Limb (tissue), 2 donors: ENCODE data around the gene NLGN2.
"Not testable (repeated sequence)": the region's sequence is repeated elsewhere in the genome, so short reads cannot be mapped to it uniquely, and the experiment has no call there.

Experiments
- DNase-seq, 2 donors: peaks; one replicate each; pipeline ENCODE4 v3.0.0-alpha.2; 2016; ENCODE audit errors: extremely low spot score in 2 of 2

The NLGN2 gene

DNA sequence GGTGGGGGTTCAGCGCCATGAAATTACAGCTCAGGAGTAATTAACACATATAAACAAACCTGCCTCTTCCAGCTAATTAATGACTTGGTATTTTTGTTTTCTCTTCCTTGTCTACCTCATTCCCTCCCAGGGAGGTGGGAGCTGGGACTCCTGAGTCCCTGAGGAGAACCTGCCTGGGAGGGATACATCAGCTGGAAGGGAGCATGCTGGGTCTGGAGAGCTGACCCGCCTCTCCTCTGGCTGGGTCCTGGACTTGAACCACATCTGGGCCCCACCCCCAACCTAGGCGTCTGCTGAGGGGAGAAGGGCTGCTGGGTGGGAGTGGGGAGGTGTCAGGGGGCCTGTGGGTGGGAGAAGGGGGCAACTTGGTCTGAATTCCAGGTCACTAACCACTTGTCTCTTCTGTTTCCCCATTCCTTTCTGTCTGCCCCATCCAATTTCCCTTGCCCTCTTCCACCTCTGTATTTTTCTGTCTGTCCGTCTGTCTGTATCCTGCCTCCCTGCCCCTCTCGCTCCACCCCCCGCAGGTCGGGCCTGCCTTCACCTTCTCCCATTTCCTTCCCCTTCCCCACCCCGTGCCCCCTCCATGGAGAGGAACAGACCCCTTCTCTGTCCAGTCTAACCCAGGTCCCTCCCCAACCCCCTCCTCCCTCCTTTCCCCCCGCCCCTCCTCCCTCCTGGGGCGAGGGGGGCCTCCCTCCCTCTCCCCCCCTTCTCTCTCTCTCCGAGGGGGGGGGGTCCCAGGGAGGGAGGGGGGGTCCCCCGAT, at the start of gene NLGN2:
TSS of gene NLGN2 (plus strand) at position 361 of the 767 bp plus-strand sequence. CDS start 411 bp downstream, outside the sequence.
- DNase-seq: no peak

DNA sequence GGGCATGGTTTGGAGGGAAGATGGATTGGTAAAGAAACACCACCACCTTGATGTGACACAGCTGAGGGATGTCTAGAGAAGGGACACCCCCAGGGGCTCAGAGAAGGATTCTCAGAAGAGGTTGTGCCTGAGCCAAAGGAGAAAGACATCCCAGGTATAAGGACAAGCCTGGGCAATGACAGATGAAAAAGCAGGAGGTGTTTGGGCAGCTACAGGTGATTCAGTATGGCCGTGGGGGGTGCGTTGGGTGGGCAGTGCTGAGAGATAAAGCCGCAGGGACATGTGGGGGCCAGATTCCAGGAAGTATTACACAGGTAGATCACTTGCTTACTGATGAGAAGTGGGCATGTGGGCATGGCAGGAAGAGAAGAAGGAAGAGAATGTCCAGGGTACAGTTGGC, 45.7 kb upstream of the NLGN2 start:
- DNase-seq: no peak

GRCh38 chr17:7363311-7363710, 44.3 kb upstream of the NLGN2 start:
- DNase-seq: no peak

GRCh38 chr17:7365963-7366362, 41.7 kb upstream of the NLGN2 start:
- not testable (repeated sequence) for DNase-seq

- no peak for DNase-seq
Measured at GRCh38 chr17:7367083-7367482, 40.6 kb upstream of the NLGN2 start.

- no peak for DNase-seq
Measured at GRCh38 chr17:7367918-7368598, 39.6 kb upstream of the NLGN2 start.

- DNase-seq: not testable (repeated sequence)
Measured at GRCh38 chr17:7368599-7368994, 39.0 kb upstream of the NLGN2 start.

DNA sequence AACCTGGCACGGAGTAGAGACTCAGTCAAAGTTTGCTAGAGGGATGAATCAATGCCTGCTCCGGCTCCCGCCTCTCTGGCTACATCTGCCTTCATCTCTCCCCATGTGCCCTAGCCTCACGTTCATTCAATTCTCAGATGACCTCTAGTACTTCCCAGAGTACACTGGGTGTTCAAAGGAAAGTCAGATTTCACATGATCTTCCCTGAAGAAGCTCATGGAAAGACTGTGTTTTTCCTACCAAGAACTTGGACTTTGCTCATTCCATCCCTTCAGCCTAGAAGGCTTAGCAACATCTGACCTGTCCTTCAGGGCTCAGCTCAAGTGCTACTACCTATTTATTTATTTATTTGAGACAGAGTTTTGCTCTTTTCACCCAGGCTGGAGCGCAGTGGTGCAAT, 37.8 kb upstream of the NLGN2 start:
- DNase-seq: no peak

- DNase-seq: no peak
Measured at GRCh38 chr17:7370853-7371252, 36.8 kb upstream of the NLGN2 start.

DNA sequence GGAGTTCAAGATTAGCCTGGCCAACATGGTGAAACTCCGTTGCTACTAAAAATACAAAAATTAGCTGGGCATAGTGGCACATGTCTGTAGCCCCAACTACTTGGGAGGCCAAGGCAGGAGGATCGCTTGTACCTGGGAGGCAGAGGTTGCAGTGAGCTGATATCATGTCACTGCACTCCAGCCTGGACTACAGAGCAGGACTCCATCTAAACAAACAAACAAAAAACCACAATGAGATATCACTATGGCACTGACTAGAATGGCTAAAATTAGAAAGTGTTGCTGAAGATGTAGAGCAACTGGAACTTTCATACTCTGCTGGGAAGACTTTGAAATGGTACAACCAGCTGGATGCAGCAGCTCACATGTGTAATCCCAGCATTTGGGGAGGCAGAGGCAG, 33.3 kb upstream of the NLGN2 start:
- no peak for DNase-seq

- no peak for DNase-seq
Measured at GRCh38 chr17:7379134-7379533, 28.5 kb upstream of the NLGN2 start.

DNA sequence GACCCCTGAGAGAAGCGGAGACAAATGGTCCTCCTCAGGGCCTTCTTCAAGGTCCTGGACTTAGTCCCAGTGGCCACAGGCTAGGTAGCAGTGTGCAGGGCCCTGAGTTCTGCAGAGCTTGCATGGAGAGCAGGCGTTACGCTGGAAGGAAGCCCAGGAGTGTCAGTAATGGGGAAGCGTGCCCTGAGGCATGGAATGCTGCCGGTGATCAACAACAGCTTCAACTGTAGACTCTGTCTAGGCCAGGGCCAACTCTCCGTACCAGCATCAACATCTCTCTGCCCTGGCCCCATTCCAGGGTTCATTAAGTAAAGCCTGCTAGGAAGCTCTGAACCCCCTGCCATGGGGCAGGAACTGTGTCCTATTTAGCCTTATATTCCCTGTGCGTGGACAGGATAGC, 27.3 kb upstream of the NLGN2 start:
- peak in 1 of 2 donors; percentile 43 for DNase-seq

- no peak for DNase-seq
Measured at GRCh38 chr17:7380855-7381683, 26.6 kb upstream of the NLGN2 start, which contains the start of gene TNK1. TNK1 (plus strand) TSS chr17:7381089; CDS start chr17:7382927, 1,838 bp downstream.

DNA sequence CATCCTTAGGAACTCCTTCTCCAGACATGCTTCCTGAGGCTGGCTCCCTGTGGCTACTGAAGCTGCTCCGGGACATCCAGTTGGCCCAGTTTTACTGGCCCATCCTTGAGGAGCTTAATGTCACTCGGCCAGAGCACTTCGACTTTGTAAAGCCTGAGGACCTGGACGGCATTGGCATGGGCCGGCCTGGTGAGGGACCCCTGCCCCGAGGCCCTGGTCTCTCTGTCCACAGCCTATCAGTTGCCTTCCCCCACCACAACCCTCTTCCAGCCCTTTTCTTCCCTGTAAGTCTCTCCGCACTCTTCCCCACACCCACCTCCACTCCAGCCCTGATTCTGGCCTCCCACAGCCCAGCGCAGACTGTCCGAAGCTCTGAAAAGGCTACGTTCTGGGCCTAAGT, 24.7 kb upstream of the NLGN2 start:
- DNase-seq: no peak

- DNase-seq: no peak
Measured at GRCh38 chr17:7383371-7383741, 24.3 kb upstream of the NLGN2 start.

GRCh38 chr17:7383742-7384488, 23.7 kb upstream of the NLGN2 start:
- DNase-seq: peak; percentile 37 to 80

GRCh38 chr17:7384489-7385081, 23.1 kb upstream of the NLGN2 start:
- DNase-seq: no peak

- DNase-seq: no peak
Measured at GRCh38 chr17:7388856-7389255, 18.8 kb upstream of the NLGN2 start.

DNA sequence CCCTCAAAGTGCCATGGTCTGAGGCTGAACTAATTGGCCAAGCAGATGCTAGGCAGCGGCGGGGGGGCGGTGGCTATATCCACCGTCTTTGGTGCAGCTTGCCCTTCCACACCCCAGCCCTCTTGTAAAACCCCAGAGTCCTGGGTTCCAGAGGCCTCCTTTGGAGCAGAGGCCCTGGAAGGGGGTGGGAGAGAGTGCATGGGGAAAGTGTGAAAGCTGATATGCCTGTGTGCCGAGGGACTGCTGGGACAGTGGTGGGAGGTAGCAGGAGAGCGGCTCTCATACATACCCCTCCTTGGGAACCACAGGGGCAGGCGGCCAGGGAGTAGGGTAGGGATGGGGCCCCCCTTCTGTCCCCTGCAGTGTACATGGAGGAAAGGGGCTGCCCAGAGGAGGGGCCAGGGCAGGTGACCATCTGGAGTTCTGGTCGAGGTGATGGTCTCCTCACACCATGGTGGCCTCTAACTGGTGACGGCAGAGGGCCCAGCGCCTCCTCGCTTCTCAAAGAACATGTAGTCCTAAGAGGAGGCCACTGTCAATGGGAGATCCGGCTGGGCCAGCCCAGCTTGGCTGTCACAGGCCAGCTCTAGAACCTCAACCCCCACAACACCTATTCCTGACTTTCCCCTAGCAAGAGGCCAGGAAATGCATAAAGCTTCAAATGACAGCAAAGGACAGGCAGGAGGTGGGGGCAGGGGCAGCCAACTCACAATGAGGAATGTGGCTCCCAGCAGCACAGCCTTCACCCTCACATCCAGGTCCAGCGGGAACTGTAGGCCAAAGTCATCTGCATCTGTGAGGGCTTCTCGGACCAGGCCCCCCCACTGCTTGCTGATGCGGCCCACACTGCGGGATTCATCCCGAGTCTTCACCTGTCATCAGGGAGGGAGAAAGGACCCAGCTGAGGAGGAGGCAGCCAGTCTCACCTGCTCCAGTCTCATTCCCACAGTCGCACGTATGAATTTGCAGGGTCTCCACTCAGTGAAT, 17.4 kb upstream of the NLGN2 start:
- no peak for DNase-seq

DNA sequence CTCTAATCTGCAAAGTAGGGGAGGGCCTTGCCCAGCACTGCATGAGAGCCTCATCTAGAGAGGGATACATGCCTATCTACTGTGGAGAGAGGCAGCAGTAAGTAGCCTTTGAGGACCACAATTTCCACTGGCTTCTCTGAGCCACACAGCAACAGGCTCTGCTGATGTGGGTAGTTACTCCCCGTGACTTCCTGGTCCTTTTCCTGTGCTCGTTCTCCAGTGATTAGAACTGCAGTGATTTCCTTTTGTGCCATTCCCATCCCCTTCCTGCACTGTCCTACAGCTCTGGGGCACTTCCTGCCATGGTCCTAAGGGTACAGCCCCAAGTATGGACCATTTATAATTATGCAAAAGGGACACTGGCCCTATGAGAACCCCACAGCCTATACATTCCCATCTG, 16.3 kb upstream of the NLGN2 start:
- no peak for DNase-seq
